Common myeloid progenitor, CD34-positive (primary cell): ENCODE data around the gene GPBP1.
"Not testable (repeated sequence)": the region's sequence is repeated elsewhere in the genome, so short reads cannot be mapped to it uniquely, and the experiment has no call there.

Experiments used
- CTCF ChIA-PET: fragments of 350-600 bp; sonication (Branson Sonifier 250); formaldehyde crosslinking; loops from one replicate; lab custom pipeline; 2021; ENCODE audit warnings: antibody characterized with exemption; lab: Charles Lee
- POLR2A ChIA-PET: fragments of 350-600 bp; sonication (Branson Sonifier 250); formaldehyde crosslinking; loops from one replicate; lab custom pipeline; 2021; ENCODE audit warnings: antibody characterized with exemption; lab: Charles Lee
- DNase-seq, 3 donors: peaks; one replicate each; pipeline versions ENCODE4 v3.0.0 to v3.0.0-alpha.2; 2013
- H3K27ac ChIP-seq, 2 experiments: 1 replicate in 1 of 2; 2 replicates in 1 of 2; pipeline ENCODE4 v1.7.0; 2013; ENCODE audit warnings: inconsistent platforms in 2 of 2, low read length in 2 of 2, mild to moderate bottlenecking in 2 of 2, low read depth in 1 of 2, moderate library complexity in 1 of 2; ENCODE audit not compliant: severe bottlenecking in 2 of 2, insufficient read depth in 1 of 2, poor library complexity in 1 of 2
- H3K27me3 ChIP-seq, 5 experiments: replicated peaks in 2 of 5; 1 replicate in 3 of 5; 2 replicates in 2 of 5; pipeline versions ENCODE4 v1.6.1 to v1.7.0; 2013; ENCODE audit warnings: low read length in 4 of 5, mild to moderate bottlenecking in 2 of 5, moderate library complexity in 2 of 5, inconsistent platforms in 1 of 5; ENCODE audit not compliant: insufficient read depth in 5 of 5, control insufficient read depth in 4 of 5
- H3K36me3 ChIP-seq, 4 experiments: 1 replicate in 2 of 4; 2 replicates in 2 of 4; pipeline versions ENCODE4 v1.6.1 to v1.7.0; 2013; ENCODE audit warnings: low read length in 3 of 4, control low read depth in 1 of 4, mild to moderate bottlenecking in 1 of 4; ENCODE audit not compliant: control insufficient read depth in 4 of 4, insufficient read depth in 4 of 4
- H3K4me1 ChIP-seq, 4 experiments: 1 replicate in 3 of 4; 2 replicates in 1 of 4; pipeline versions ENCODE4 v1.6.1 to v1.7.1; 2013; ENCODE audit warnings: low read length in 3 of 4, mild to moderate bottlenecking in 3 of 4, control low read depth in 1 of 4, inconsistent platforms in 1 of 4, moderate library complexity in 1 of 4; ENCODE audit not compliant: control insufficient read depth in 4 of 4, insufficient read depth in 4 of 4; ENCODE audit errors: control extremely low read depth in 1 of 4
- H3K4me3 ChIP-seq, 7 experiments: 1 replicate in 4 of 7; 2 replicates in 3 of 7; pipeline versions ENCODE4 v1.5.1 to v1.7.0; 2013; ENCODE audit warnings: mild to moderate bottlenecking in 7 of 7, low read length in 6 of 7, moderate library complexity in 6 of 7, inconsistent platforms in 2 of 7, low read depth in 2 of 7, control low read depth in 1 of 7; ENCODE audit not compliant: insufficient read depth in 4 of 7, control insufficient read depth in 1 of 7; ENCODE audit errors: extremely low read depth in 1 of 7
- H3K9me3 ChIP-seq, 5 experiments: 1 replicate in 4 of 5; 2 replicates in 1 of 5; pipeline versions ENCODE4 v1.6.1 to v1.7.1; 2013; ENCODE audit warnings: low read length in 4 of 5, mild to moderate bottlenecking in 2 of 5, inconsistent platforms in 1 of 5, low read depth in 1 of 5, moderate library complexity in 1 of 5; ENCODE audit not compliant: control insufficient read depth in 4 of 5, insufficient read depth in 2 of 5; ENCODE audit errors: control extremely low read depth in 1 of 5
- WGBS: methylation state at CpG from one replicate; pipeline ENCODE4 v1.1.5; 2013; ENCODE audit not compliant: insufficient coverage; 5-methylcytosine and 5-hydroxymethylcytosine counted together

The GPBP1 gene

DNA sequence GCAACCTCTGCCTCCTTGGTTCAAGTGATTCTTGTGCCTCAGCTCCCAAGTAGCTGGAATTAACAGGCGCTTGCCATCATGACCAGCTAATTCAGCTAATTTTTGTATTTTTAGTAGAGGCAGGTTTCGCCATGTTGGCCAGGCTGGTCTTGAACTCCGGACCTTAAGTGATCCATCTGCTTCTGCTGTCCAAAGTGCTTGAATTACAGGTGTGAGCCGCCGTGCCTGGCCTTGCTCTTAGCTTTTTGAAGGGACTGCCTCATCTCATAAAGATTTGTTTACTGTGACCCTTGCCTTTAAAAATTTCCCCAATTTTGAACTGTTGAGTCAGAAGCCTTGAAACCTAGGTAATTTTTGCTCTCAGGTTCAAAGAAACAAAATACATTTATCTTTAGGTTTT lies 17.3 kb downstream of the GPBP1 start:
- Histone ChIP-seq H3K4me3 (no peak overlapping the region), H3K27ac (no peak overlapping the region), H3K36me3 (peaks cover 3 to 20% (median 8%) of the 10 kb centered on the region in 4 experiments), H3K27me3 (no peaks in the 10 kb centered on the region), H3K9me3 (no peaks in the 10 kb centered on the region), H3K4me1 (peaks cover 0 to 14% (median 10%) of the 10 kb centered on the region in 4 experiments)
- POLR2A ChIA-PET = no interaction called here
- CTCF ChIA-PET = interaction anchor here (0.7 to 1.7 kb wide), 5 partner anchors 9 to 52 kb away, joined by 3 to 4 read pairs (median 3); no protein-coding TSS in a partner anchor
- DNase-seq = no peak
- 100% methylated on average over 5 of the region's 5 CpGs for WGBS

DNA sequence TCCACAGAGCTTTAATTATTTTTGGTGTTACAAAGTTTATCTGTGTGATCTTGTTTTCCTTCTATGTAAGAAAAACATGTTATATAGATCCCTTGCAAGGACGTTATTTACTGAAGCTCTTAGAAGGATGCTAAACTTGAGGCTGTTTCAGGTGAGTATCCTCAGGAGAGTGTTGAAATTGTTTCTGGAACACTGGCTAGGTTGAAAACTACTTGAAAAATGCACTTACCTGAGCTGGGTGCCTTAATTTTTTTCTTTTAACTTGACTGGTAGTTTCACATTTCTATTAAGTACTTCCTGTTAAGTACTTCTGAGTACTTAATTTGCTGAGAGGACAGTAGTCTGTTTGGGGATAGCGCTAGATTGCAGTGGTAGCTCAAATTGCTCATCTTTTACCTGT lies 18.1 kb downstream of the GPBP1 start:
- Histone ChIP-seq H3K4me1 (peaks cover 0 to 12% (median 7%) of the 10 kb centered on the region in 4 experiments), H3K4me3 (no peak overlapping the region), H3K9me3 (no peaks in the 10 kb centered on the region), H3K27me3 (no peaks in the 10 kb centered on the region), H3K27ac (no peak overlapping the region), H3K36me3 (peaks cover 5 to 20% (median 11%) of the 10 kb centered on the region in 4 experiments)
- WGBS = 100% methylated on average over 2 of the region's 2 CpGs
- no peak for DNase-seq
- ChIA-PET CTCF (interaction anchor here (0.6 to 1.7 kb wide), 4 partner anchors 10 to 294 kb away, joined by 3 to 4 read pairs (median 3); no protein-coding TSS in a partner anchor), POLR2A (no interaction called here)

DNA sequence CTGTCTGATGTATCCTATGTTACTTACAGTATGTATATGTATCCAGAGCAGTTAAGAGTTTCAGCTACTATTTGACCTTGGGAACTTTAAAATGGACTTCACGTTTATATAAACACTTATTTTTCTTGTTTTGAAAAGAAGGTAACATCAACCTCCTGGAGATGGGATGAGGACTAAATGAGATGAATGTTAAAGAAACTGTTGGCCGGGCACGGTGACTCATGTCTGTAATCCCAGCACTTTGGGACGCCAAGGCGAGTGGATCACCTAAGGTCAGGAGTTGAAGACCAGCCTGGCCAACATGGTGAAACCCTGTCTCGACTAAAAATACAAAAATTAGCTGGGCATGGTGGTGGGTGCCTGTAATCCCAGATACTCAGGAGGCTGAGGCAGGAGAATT lies 19.0 kb downstream of the GPBP1 start:
- H3K4me1 ChIP-seq, POLR2A ChIA-PET: not testable (repeated sequence)
- CTCF ChIA-PET = interaction anchor here (0.6 to 1.3 kb wide), 2 partner anchors 11 to 293 kb away, joined by 3 to 4 read pairs; no protein-coding TSS in a partner anchor

DNA sequence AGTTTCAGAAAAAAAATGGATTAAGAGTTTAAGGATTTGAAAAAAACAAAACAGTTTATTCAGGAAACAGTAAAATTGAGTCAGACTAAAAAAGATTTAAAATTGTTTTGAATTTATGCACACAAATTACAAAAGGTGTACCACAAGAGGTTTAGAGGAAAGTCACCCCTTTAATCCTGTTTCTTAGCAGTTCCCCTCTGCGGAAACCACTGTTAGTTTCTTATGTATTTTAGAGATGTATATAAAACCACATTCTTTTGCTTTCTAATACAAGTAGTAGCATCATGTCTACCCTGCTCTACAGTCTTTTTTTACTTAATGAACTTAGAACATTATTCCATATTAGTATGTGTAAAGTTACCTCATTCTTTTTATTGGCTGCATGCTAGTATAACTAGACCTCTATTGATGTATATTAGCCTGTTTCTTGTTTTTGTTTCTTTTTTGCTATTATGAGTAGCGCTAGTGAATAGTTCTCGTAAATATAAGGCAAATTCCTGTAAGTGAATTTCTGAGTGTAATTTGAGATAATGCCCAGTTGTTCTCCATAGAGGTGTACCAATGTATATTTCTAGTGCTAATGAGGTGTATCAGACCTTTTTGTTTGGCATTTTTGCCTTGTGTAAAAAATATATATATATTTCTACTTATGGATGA lies 20.0 kb downstream of the GPBP1 start:
- WGBS = 100% methylated on average over 2 of the region's 3 CpGs
- H3K27me3 ChIP-seq = no peaks in the 10 kb centered on the region
- DNase-seq = no peak
- H3K36me3 ChIP-seq = peaks cover 2 to 17% (median 11%) of the 10 kb centered on the region in 4 experiments
- no peak overlapping the region for H3K27ac ChIP-seq
- no peaks in the 10 kb centered on the region for H3K9me3 ChIP-seq
- ChIA-PET POLR2A (no interaction called here), CTCF (no interaction called here)
- no peak overlapping the region for H3K4me3 ChIP-seq
- no peaks in the 10 kb centered on the region for H3K4me1 ChIP-seq

More for the DNA sequence above, 19.0 kb downstream of the GPBP1 start:
- not testable (repeated sequence) for H3K27me3 ChIP-seq, H3K27ac ChIP-seq, H3K9me3 ChIP-seq, H3K4me3 ChIP-seq, DNase-seq
- WGBS = 96% methylated on average over 5 of the region's 6 CpGs
- H3K36me3 ChIP-seq = peaks cover 6 to 20% (median 12%) of the 10 kb centered on the region in 4 experiments

DNA sequence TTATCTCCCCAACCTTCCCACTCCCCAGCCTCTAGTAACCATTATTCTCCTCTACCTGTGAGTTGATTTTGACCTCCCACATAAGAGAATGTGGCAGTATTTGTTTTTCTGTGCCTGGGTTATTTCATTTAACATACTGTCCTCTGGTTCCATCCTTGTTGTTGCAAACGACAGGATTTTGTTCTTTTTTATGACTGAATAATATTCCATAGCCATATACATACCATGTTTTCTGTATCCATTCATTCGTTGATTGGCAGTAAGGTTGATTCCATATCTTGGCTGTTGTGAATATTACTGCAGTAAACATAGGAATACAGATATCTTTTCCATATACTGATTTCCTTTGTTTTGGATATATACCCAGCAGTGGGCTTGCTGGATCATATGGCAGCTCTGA lies 20.8 kb downstream of the GPBP1 start:
- H3K36me3 ChIP-seq = peaks cover 2 to 15% (median 11%) of the 10 kb centered on the region in 4 experiments
- peaks cover 0 to 6% (median 4%) of the 10 kb centered on the region in 4 experiments for H3K4me1 ChIP-seq
- DNase-seq = no peak
- ChIA-PET CTCF (interaction anchor here (1.0 kb wide), 1 partner anchor 13 kb away, joined by 3 read pairs; no protein-coding TSS in a partner anchor), POLR2A (no interaction called here)
- H3K4me3 ChIP-seq = no peak overlapping the region
- no peaks in the 10 kb centered on the region for H3K9me3 ChIP-seq
- WGBS = no CpG with 5 or more reads among the region's 2 CpGs
- no peak overlapping the region for H3K27ac ChIP-seq
- H3K27me3 ChIP-seq = no peaks in the 10 kb centered on the region

DNA sequence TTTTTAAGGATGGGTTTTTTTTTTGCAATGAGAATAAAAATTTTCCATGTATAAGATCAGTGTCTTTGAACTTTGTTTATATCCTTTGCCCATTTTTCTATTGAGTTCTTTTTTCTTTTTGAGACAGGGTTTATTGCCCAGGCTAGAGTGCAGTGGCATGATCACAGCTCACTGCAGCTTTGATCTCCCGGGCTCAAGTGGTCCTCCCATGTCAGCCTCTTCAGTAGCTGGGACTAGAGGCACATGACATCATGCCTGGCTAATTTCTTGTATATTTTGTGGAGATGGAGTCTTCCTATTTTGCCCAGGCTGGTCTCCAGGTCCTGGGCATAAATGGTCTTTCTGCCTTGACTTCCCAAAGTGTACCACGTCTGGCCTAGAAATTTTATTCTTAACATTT lies 21.2 kb downstream of the GPBP1 start:
- peaks cover 2 to 15% (median 11%) of the 10 kb centered on the region in 4 experiments for H3K36me3 ChIP-seq
- no peaks in the 10 kb centered on the region for H3K9me3 ChIP-seq
- no peaks in the 10 kb centered on the region for H3K27me3 ChIP-seq
- peaks cover under 1 to 11% (median 7%) of the 10 kb centered on the region in 4 experiments for H3K4me1 ChIP-seq
- ChIA-PET CTCF (interaction anchor here (1.0 kb wide), 1 partner anchor 13 kb away, joined by 3 read pairs; no protein-coding TSS in a partner anchor), POLR2A (no interaction called here)
- no peak for DNase-seq
- WGBS = 100% methylated on average over 1 of the region's 2 CpGs
- no peak overlapping the region for H3K4me3 ChIP-seq
- no peak overlapping the region for H3K27ac ChIP-seq

DNA sequence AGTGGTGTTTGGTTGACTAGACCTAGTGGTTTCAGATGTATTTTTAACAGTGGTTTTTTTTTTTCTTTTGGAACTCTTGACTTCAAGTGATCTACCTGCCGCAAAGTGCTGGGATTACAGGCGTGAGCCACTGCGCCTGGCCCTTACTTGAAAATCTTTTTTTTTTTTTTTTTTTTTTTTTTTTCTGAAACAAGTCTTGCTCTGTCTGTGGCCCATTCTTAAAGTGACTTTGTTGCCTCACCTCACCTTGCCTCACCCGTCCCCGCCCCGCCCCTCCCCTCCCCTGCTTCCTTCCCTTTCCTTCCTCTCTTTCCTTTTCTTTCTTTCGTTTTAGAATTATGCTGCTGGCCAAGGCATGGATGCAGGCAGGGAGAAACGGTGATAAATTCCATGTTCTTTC lies 26.0 kb downstream of the GPBP1 start:
- peak overlapping the region in 1 of 2 experiments; percentile 58 for H3K27ac ChIP-seq
- H3K36me3 ChIP-seq = peaks cover 4 to 10% (median 7%) of the 10 kb centered on the region in 4 experiments
- H3K4me3 ChIP-seq = peak overlapping the region in 1 of 7 experiments; percentile 45
- ChIA-PET CTCF (no interaction called here), POLR2A (no interaction called here)
- no peaks in the 10 kb centered on the region for H3K9me3 ChIP-seq
- no peaks in the 10 kb centered on the region for H3K27me3 ChIP-seq
- peaks cover 4 to 14% (median 9%) of the 10 kb centered on the region in 4 experiments for H3K4me1 ChIP-seq
- WGBS = no CpG with 5 or more reads among the region's 8 CpGs
- peak in 2 of 3 donors; percentile 38 to 56 for DNase-seq
